NT2/D1 (cell line): Measurements from ENCODE around the gene CRADD.

ENCODE experiments used
- SUZ12 ChIP-seq: IDR thresholded peaks from 2 replicates; pipeline ENCODE4 v1.6.1; 2011; ENCODE audit not compliant: insufficient read length, insufficient read depth; ENCODE audit errors: extremely low read depth
- YY1 ChIP-seq: IDR thresholded peaks from 2 replicates; pipeline ENCODE4 v1.6.1; 2011; ENCODE audit not compliant: insufficient read length, insufficient read depth
- ZNF274 ChIP-seq: IDR thresholded peaks from 2 replicates; pipeline ENCODE4 v1.6.1; 2011; ENCODE audit warnings: mild to moderate bottlenecking, low read depth, low read length

DNA sequence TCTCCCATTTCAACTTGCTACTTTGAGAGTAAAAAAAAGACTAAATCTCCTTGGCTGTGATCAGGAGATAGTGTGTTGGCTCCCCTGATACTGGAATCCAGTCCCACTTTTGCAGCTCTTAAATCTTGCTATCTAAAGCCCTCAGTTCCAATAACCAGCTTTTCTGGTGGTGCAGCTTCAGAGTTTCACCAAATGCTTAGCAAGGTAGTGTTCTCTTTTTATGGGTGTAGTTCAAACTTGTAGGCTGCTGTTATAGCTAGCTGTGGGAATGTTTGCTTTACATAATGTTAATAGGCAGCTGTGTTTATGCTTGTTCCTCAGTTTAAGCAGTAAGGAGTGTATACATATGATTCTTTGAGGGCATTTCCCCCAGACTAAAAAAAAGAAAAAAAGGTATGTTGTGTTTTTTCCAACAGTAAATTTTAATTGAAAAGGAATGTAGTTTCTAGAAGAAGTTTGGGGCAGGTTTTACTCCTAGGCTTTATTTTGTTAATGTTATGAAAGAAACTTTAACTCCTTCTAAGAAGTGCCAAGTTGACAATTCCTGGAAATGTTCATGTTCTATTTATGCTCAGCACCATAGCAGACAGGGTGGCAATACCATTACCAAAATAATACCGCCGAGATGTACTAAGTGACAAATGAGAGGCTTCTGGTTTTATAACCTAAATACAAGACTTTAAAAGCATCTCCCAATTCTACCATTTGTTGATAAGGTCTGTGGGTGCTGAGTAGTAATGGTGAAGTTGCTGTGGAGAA lies 12.1 kb downstream of the CRADD start:
- TF ChIP-seq ZNF274 (no peak), SUZ12 (no peak), YY1 (no peak)
